ENCODE measurements around the gene KCTD7.
"Not testable (repeated sequence)": the region's sequence is repeated elsewhere in the genome, so short reads cannot be mapped to it uniquely, and the experiment has no call there.

Gene KCTD7

GRCh38 chr7:66669496-66669895 lies 40.8 kb downstream of the KCTD7 start:
- TF ChIP-seq Cebpa-rat (IDR thresholded peaks at IDR 0.05), result no peak
- Histone ChIP-seq H3K9ac (no peak overlapping the region; a peak in 1 of 22 replicates), H3K4me3 (no peak overlapping the region), H3K4me1 (peaks cover 0 to 38% (median 0%) of the 10 kb centered on the region in 10 experiments; a peak in 5 of 20 replicates), H4K20me1 (peaks cover 28 to 85% (median 64%) of the 10 kb centered on the region in 11 experiments), H3K4me2 (no peak overlapping the region), H3K9me3 (replicated peaks in 1 of 11) (no peaks in the 10 kb centered on the region), H3K27ac (no peak overlapping the region), H3K27me3 (no peaks in the 10 kb centered on the region), H3K36me3 (peaks cover 6 to 64% (median 37%) of the 10 kb centered on the region in 11 experiments; a peak in 19 of 22 replicates)

DNA sequence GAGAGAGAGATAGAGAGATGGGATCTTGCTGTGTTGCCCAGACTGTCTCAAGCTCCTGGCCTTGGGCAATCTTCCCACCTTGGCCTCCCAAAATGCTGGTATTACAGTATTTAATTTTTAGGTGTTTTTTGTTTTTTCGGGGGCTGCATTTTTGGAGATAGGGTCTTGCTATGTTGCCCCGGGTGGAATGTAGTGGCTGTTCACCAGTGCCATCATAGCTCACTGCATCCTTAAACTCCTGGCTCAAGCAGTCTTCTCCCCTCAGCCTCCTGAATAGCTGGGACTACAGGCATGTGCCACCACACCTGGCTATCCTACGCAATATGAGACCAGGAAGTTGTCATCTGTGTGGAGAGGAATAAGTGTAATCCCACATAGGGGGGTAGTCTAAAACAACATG lies 42.4 kb downstream of the KCTD7 start:
- Histone ChIP-seq H3K4me2 (peak overlapping the region in 2 of 11 experiments; percentile 65 to 74; a peak in 4 of 22 replicates), H3K36me3 (peaks cover 6 to 53% (median 35%) of the 10 kb centered on the region in 11 experiments; a peak in 19 of 22 replicates), H3K9me3 (replicated peaks in 1 of 11) (no peaks in the 10 kb centered on the region), H3K9ac (0 out of 22 replicates have a peak overlapping the region, but pooled peaks of 2 of the 11 experiments have one; percentile 3 to 24), H3K27ac (peak overlapping the region in 1 of 11 experiments; percentile 37; a peak in 2 of 22 replicates), H3K27me3 (no peaks in the 10 kb centered on the region), H3K4me3 (no peak overlapping the region), H3K4me1 (peaks cover 0 to 38% (median 0%) of the 10 kb centered on the region in 10 experiments; a peak in 5 of 20 replicates), H4K20me1 (peaks cover 14 to 79% (median 57%) of the 10 kb centered on the region in 11 experiments)
- TF ChIP-seq Cebpa-rat (IDR thresholded peaks at IDR 0.05), result no peak

GRCh38 chr7:66671486-66671885 lies 42.8 kb downstream of the KCTD7 start:
- Histone ChIP-seq H3K9ac (0 out of 22 replicates have a peak overlapping the region, but pooled peaks of 2 of the 11 experiments have one; percentile 3 to 24), H4K20me1 (peaks cover 9 to 79% (median 56%) of the 10 kb centered on the region in 11 experiments), H3K27ac (peak overlapping the region in 1 of 11 experiments; percentile 37; a peak in 3 of 22 replicates)

DNA sequence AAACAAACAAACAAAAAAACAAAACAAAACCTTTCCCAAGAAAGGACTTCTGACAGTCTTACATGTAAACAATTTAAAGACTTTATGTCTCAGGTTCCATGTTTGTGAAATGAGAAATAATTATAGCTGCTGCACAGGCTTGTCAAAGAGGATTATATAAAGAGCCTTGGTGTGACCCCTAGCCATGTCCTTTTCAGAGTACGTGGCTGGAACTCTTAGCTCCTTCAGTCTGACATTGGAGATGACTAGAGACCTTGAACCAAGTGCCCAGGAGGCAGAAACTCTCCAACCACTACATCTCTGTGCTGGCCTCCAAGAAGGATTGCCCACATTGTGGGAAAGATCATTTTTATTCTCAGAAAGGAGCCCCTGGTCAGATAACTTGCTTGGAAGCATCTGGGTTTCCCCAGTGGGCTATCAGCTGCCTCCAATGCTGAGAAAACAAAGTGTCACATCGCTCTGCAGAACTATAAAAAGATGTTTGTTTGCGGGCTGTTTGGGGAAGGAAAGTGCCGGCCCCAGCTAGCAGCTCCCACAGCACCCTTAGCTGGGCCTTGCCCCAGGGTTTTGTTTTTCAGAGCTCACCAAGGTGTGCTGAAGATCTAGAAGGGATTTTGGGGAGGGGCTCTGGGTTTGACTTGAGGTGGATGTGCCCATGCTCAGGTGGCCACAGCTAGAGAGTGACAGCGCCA lies 43.9 kb downstream of the KCTD7 start:
- H3K4me3 ChIP-seq; H3K27me3 ChIP-seq; H3K9me3 ChIP-seq (replicated peaks in 1 of 11): not testable (repeated sequence)
- Histone ChIP-seq H3K36me3 (peaks cover 6 to 46% (median 29%) of the 10 kb centered on the region in 11 experiments; a peak in 19 of 22 replicates), H3K27ac (peak overlapping the region in 3 of 11 experiments; percentile 43 to 61 (median 52); a peak in 6 of 22 replicates), H3K4me1 (peaks cover 0 to 38% (median 0%) of the 10 kb centered on the region in 10 experiments; a peak in 5 of 20 replicates), H3K4me2 (peak overlapping the region in 2 of 11 experiments; percentile 55 to 65; a peak in 2 of 22 replicates), H3K9ac (peak overlapping the region in 1 of 11 experiments; percentile 40; a peak in 1 of 22 replicates), H4K20me1 (peaks cover 0 to 72% (median 48%) of the 10 kb centered on the region in 11 experiments; a peak in 19 of 22 replicates)

More at GRCh38 chr7:66671486-66671885, 42.8 kb downstream of the KCTD7 start:
- Histone ChIP-seq H3K4me1 (peaks cover 0 to 38% (median 0%) of the 10 kb centered on the region in 10 experiments; a peak in 5 of 20 replicates), H3K4me2 (peak overlapping the region in 2 of 11 experiments; percentile 65 to 74; a peak in 4 of 22 replicates), H3K36me3 (peaks cover 6 to 54% (median 35%) of the 10 kb centered on the region in 11 experiments; a peak in 19 of 22 replicates)
- not testable (repeated sequence) for H3K4me3 ChIP-seq; H3K9me3 ChIP-seq (replicated peaks in 1 of 11); H3K27me3 ChIP-seq

DNA sequence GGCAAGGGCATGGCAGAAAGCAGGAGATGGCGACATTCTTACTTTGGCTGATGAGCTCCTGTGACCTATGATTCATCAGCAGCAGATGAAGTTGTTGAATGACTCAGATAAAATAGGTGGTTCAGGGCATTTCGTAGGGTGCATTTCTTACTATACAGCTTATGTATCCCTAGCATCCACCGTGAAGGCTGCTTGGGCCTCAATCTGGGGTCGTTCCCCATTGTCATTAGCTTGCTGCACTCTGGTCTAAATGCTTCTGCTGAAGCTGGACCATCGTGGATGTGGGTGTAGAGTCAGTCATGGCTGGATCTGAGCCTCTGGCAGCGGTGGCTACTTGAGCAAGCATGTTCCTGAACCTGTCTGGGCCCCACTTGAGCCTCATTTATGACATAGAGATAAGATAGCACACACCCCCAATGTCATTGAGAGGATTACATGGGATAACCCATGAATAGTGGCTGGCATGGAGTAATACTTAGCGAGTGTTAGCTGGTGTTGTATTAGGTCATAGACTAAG lies 44.5 kb downstream of the KCTD7 start:
- H3K4me3 ChIP-seq; H3K9me3 ChIP-seq (replicated peaks in 1 of 11); H3K9ac ChIP-seq; H3K27me3 ChIP-seq: not testable (repeated sequence)
- H3K36me3 ChIP-seq, result peaks cover 6 to 40% (median 23%) of the 10 kb centered on the region in 11 experiments; a peak in 19 of 22 replicates
- H3K4me2 ChIP-seq, result peak overlapping the region in 2 of 11 experiments; percentile 38 to 42; a peak in 1 of 22 replicates
- H4K20me1 ChIP-seq, result peaks cover 0 to 66% (median 43%) of the 10 kb centered on the region in 11 experiments; a peak in 19 of 22 replicates
- peak overlapping the region in 1 of 11 experiments; percentile 38; a peak in 1 of 22 replicates for H3K27ac ChIP-seq
- H3K4me1 ChIP-seq, result peaks cover 0 to 38% (median 0%) of the 10 kb centered on the region in 10 experiments; a peak in 5 of 20 replicates

DNA sequence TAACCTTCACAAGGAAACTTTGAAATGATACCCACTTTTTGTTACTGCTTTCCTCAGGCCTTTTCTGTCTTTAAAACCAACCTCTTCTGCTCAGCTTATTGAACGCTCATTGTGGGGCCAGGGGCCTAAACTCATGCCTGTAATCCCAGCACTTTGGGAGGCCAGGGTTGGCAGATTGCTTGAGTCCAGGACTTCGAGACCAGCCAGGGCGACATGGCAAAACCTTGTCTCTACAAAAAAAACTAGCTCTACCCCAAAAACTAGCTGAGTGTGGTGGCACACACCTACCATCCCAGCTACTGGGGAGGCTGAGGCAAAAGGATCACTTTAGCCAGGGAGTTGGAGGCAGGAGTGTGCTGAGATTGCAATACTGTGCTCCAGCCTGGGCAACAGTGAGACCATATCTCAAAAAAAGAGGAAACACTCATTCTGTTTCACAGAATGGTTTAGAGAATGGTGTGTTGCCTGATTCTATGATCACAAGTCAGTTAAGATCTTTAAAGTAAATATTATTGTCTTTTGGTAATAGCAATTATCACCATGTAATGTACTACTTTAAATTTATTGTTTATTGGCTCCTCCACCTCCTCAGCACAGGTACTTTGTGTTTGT lies 51.1 kb downstream of the KCTD7 start:
- Histone ChIP-seq H3K4me3 (no peak overlapping the region), H3K4me1 (peaks cover 16 to 52% (median 26%) of the 10 kb centered on the region in 10 experiments), H3K9ac (peak overlapping the region in 2 of 11 experiments; percentile 5 to 50; a peak in 3 of 22 replicates), H3K9me3 (replicated peaks in 1 of 11) (no peaks in the 10 kb centered on the region), H3K27ac (peak overlapping the region in 3 of 11 experiments; percentile 7 to 96 (median 33); a peak in 5 of 22 replicates), H3K27me3 (no peaks in the 10 kb centered on the region; a peak in 2 of 22 replicates), H3K4me2 (peak overlapping the region in 3 of 11 experiments; percentile 90 to 96 (median 96); a peak in 6 of 22 replicates), H3K36me3 (peaks cover 0 to 12% (median 0%) of the 10 kb centered on the region in 11 experiments; a peak in 4 of 22 replicates), H4K20me1 (peaks cover 7 to 50% (median 32%) of the 10 kb centered on the region in 11 experiments; a peak in 18 of 22 replicates)
- no peak for TF ChIP-seq Cebpa-rat (IDR thresholded peaks at IDR 0.05)

GRCh38 chr7:66681491-66682349 lies 53.0 kb downstream of the KCTD7 start:
- peak overlapping the region; percentile 86 to 97 (median 91) for H3K4me2 ChIP-seq
- TF ChIP-seq Cebpa-rat (IDR thresholded peaks at IDR 0.05), result no peak
- peaks cover 16 to 60% (median 26%) of the 10 kb centered on the region in 10 experiments for H3K4me1 ChIP-seq
- H3K27ac ChIP-seq, result peak overlapping the region; percentile 80 to 96 (median 90)
- H3K9ac ChIP-seq, result peak overlapping the region; percentile 77 to 95 (median 90)
- H3K4me3 ChIP-seq, result peak overlapping the region; percentile 72 to 96 (median 94)
- H4K20me1 ChIP-seq, result peaks cover 8 to 55% (median 33%) of the 10 kb centered on the region in 11 experiments; a peak in 17 of 22 replicates
- peaks cover 0 to 1% (median 0%) of the 10 kb centered on the region in 11 experiments; a peak in 1 of 22 replicates for H3K9me3 ChIP-seq (replicated peaks in 1 of 11)
- peaks cover 0 to 16% (median 6%) of the 10 kb centered on the region in 11 experiments; a peak in 8 of 22 replicates for H3K36me3 ChIP-seq
- no peaks in the 10 kb centered on the region; a peak in 2 of 22 replicates for H3K27me3 ChIP-seq

Data from BLaER1 treated with 17β-estradiol and CSF1 and Interleukin-3, amounts not matched to agents 10 nM and 100 nM (cell line).